ENCODE data around the gene GPR141.

DNA sequence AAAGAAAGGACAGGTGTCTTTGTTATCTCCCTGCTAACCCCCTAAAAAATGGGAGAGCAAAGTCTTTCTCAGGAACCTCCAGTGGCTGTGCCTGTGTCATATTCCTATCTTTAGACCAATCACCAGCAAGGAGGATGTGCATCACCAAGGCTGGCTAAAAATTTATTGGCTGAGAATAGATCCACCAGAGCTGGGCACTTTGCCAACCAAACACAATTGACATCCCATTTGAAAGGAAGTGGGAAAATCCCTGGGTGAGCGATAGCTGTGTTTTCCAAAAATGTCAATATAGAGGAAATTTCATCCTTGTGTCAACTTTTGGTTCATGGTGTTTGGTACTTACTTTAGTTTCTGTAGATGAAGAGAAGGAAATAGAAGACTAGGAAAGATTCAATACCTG lies 13.1 kb upstream of the GPR141 start:
- TF ChIP-seq CTCF (conservative IDR thresholded peaks at IDR 0.05; ENCODE audit: low read length) = no peak
- no peak for TF ChIP-seq EZH2phosphoT487 (IDR thresholded peaks at IDR 0.05; ENCODE audit: borderline replicate concordance)
